Endothelial cell of umbilical vein (primary cell): ENCODE data around the gene ZSWIM5. TPM values are rescaled to one million over a fixed set of nuclear protein-coding genes. Genes with fewer than 3 reads are reported as not detected.

ENCODE experiments used
- BruUV-seq: library from RNA; stranded (reverse); fragments of 400-500 nt; replicated peaks from 2 replicates; lab custom pipeline; 2021; lab: Mats Ljungman, UMichigan
- CTCF ChIA-PET: fragments of 300-600, 350-600 bp; sonication (Branson Sonifier 250); formaldehyde crosslinking; loops from one replicate; lab custom pipeline; 2021; ENCODE audit warnings: antibody characterized with exemption, inconsistent platforms; lab: Charles Lee
- POLR2A ChIA-PET: fragments of 300-600, 350-600 bp; sonication (Branson Sonifier 250); formaldehyde crosslinking; loops from one replicate; lab custom pipeline; 2021; ENCODE audit warnings: antibody characterized with exemption, inconsistent platforms; lab: Charles Lee
- DNase-seq: peaks from one replicate; pipeline ENCODE4 v3.0.0-alpha.2; 2011; ENCODE audit warnings: low read depth, low spot score
- FAIRE-seq: peaks from 2 replicates; lab custom pipeline; 2011; peaks lifted over from hg19 to GRCh38; lab: Jason Lieb, UNC
- H2AFZ ChIP-seq: 2 replicates; pipeline ENCODE4 v1.6.0; 2012; ENCODE audit warnings: low read depth, low read length, control low read depth, inconsistent platforms
- H3K27ac ChIP-seq: 2 replicates; pipeline ENCODE4 v1.5.1; 2011; ENCODE audit warnings: low read depth, mild to moderate bottlenecking, control low read depth, low read length, moderate library complexity; ENCODE audit not compliant: insufficient read depth
- H3K27me3 ChIP-seq, 2 experiments: 2 replicates each; pipeline versions ENCODE4 v1.6.0 to v1.6.1; 2011; ENCODE audit warnings: low read length in 2 of 2, mixed read lengths in 1 of 2; ENCODE audit not compliant: control insufficient read depth in 2 of 2, insufficient read depth in 2 of 2
- H3K36me3 ChIP-seq, 2 experiments: 2 replicates in 1 of 2; 3 replicates in 1 of 2; pipeline ENCODE4 v1.5.1; 2011; ENCODE audit warnings: low read length in 2 of 2, mild to moderate bottlenecking in 1 of 2, moderate library complexity in 1 of 2; ENCODE audit not compliant: control insufficient read depth in 2 of 2, insufficient read depth in 2 of 2; ENCODE audit errors: extremely low read depth in 1 of 2
- H3K4me1 ChIP-seq: 3 replicates; pipeline ENCODE4 v1.5.1; 2011; ENCODE audit warnings: mild to moderate bottlenecking, low read length; ENCODE audit not compliant: control insufficient read depth, insufficient read depth; ENCODE audit errors: extremely low read depth
- H3K4me2 ChIP-seq: 2 replicates; pipeline ENCODE4 v1.6.1; 2011; ENCODE audit warnings: low read length, control low read depth, mixed read lengths; ENCODE audit not compliant: insufficient read depth
- H3K4me3 ChIP-seq, 3 experiments: fragments of 200-600 bp in 1 of 3; sonication (generic), shearing (Covaris generic) in 1 of 3; replicated peaks in 1 of 3; 2 replicates each; pipeline ENCODE4 v1.5.1; 2011 to 2016; ENCODE audit warnings: control low read depth in 3 of 3, low read length in 3 of 3, mild to moderate bottlenecking in 2 of 3, inconsistent platforms in 1 of 3, low read depth in 1 of 3, moderate library complexity in 1 of 3; ENCODE audit not compliant: insufficient read depth in 1 of 3
- H3K79me2 ChIP-seq: 2 replicates; pipeline ENCODE4 v1.6.0; 2012; ENCODE audit warnings: low read length, inconsistent platforms; ENCODE audit not compliant: control insufficient read depth, insufficient read depth
- H3K9ac ChIP-seq: replicated peaks from 2 replicates; pipeline ENCODE3; 2011; ENCODE audit warnings: low read length, control low read depth; ENCODE audit not compliant: insufficient read depth; ENCODE audit errors: extremely low read depth
- H3K9me1 ChIP-seq: replicated peaks from 3 replicates; pipeline ENCODE4 v1.6.0; 2011; ENCODE audit warnings: mild to moderate bottlenecking, low read length; ENCODE audit not compliant: control insufficient read depth, insufficient read depth; ENCODE audit errors: extremely low read depth
- H3K9me3 ChIP-seq: replicated peaks from 2 replicates; pipeline ENCODE4 v1.5.1; 2012; ENCODE audit warnings: low read length, inconsistent platforms; ENCODE audit not compliant: control insufficient read depth, insufficient read depth
- H4K20me1 ChIP-seq: replicated peaks from 2 replicates; pipeline ENCODE3; 2011; ENCODE audit warnings: mild to moderate bottlenecking, low read length; ENCODE audit not compliant: control insufficient read depth, insufficient read depth; ENCODE audit errors: extremely low read depth
- EZH2 ChIP-seq: IDR thresholded peaks from 2 replicates; pipeline ENCODE4 v1.6.1; 2012; ENCODE audit warnings: borderline replicate concordance, low read depth, mild to moderate bottlenecking, moderate library complexity, low read length, inconsistent platforms; ENCODE audit not compliant: severe bottlenecking
- FOS ChIP-seq: IDR thresholded peaks from 2 replicates; pipeline ENCODE4 v1.6.1; 2011; ENCODE audit warnings: mild to moderate bottlenecking, low read length, moderate library complexity, borderline replicate concordance; ENCODE audit not compliant: insufficient read depth
- GATA2 ChIP-seq: IDR thresholded peaks from 2 replicates; pipeline ENCODE4 v1.7.0; 2011; ENCODE audit warnings: low read depth, mild to moderate bottlenecking, moderate library complexity, mixed read lengths, low read length; ENCODE audit not compliant: insufficient read length, insufficient read depth
- JUN ChIP-seq: IDR thresholded peaks from 2 replicates; pipeline ENCODE4 v1.6.1; 2011; ENCODE audit warnings: borderline replicate concordance, low read depth; ENCODE audit not compliant: insufficient read length, insufficient read depth
- MYC ChIP-seq: IDR thresholded peaks from one replicate; pipeline ENCODE4 v1.6.1; 2011; ENCODE audit warnings: mild to moderate bottlenecking, low read depth, low read length
- POLR2A ChIP-seq: IDR thresholded peaks from 2 replicates; pipeline ENCODE4 v1.6.1; 2012; ENCODE audit warnings: low read depth, mild to moderate bottlenecking, control low read depth, low read length
- POLR2AphosphoS5 ChIP-seq: IDR thresholded peaks from 2 replicates; pipeline ENCODE4 v1.6.1; 2012; ENCODE audit warnings: low read depth, mild to moderate bottlenecking, control low read depth, low read length, moderate library complexity; ENCODE audit not compliant: insufficient read depth
- dilution Hi-C: fragments of 300-500 bp; cut with MboI; formaldehyde crosslinking; loops from one replicate; pipeline ENCODE4 v1.15.0; 2019; ENCODE audit warnings: low sequenced_read_pairs; ENCODE audit not compliant: extremely low pct_ligation_motif_present
- intact Hi-C: fragments of 100-400 bp; cut with micrococcal nuclease; formaldehyde crosslinking; loops from one replicate; pipeline ENCODE4 v1.10.0; 2022
- polyA plus RNA-seq, 4 experiments: library from polyadenylated mRNA; depleted of rRNA in 3 of 4; stranded (reverse) in 3 of 4; unstranded in 1 of 4; fragments of >200 nt; gene quantifications; 2 replicates each; pipeline versions ENCODE4 v1.2.1 to v1.2.3, GENCODE V29; 2011 to 2012; ENCODE audit warnings: missing spikeins in 1 of 4
- total RNA-seq: library from RNA; stranded (reverse); gene quantifications from 2 replicates; pipeline ENCODE4 v1.2.3, GENCODE V29; 2021
- TF ChIP-seq, protein P1 (sequence below): IDR thresholded peaks from 2 replicates; pipeline ENCODE4 v1.6.1; 2011; ENCODE audit not compliant: insufficient read depth, insufficient read length
- TF ChIP-seq, protein P2 (sequence below), 2 donors: IDR thresholded peaks; 1 replicate in 1 of 2; 2 replicates in 1 of 2; pipeline ENCODE4 v1.5.1; 2011; ENCODE audit warnings: low read length in 2 of 2, mild to moderate bottlenecking in 2 of 2, moderate library complexity in 2 of 2, control low read depth in 1 of 2, inconsistent platforms in 1 of 2, low read depth in 1 of 2; ENCODE audit not compliant: insufficient read depth in 1 of 2; ENCODE audit errors: extremely low read depth in 1 of 2

Gene ZSWIM5
- total and polyA plus RNA-seq, 2 donors (not counting 3 experiments of a cell fraction or from before 2014, with no cell fraction given) = 1.6 to 4.3 TPM

DNA sequence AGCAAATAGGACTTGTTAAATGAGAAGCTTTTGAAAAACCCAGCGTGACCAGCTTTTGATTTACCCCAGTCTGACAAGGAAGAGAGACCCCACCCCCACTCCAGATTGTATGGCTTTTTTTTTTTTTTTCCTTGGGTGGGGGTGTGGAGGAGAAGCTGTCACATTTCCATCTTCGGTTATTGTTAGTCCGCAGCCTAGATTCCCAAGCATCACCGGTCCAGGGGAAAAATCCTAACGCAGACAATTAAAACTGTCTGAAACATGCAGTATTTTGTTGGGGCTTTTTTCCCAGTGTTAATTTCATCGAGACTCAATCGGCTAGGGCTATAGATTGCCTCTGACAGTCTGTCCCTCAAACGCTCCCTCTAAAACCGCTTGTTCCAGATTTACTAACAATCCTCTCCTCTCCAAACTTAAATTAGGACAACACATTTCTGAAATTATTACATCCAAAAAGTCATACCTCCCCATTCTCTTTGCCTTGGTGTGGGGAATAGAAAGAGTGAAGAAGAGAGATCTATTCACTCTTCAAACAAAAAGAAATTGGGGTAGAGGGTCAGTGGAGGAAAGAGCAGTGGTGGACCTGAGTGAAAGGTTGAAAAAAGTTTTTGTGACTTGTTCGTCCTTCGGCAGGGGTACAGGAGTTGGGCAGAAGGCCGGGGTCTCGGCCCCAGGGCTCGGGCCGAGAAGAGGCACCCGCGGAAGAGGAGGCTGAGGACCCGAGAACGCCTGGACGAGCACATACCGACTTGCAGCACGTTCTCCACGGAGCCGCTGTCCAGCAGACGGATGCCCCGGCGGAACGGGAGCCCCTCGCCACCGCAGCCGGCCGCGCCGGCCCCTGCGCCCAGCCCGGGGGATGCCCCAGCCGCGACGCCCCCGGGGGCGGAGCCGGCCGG, 1.1 kb downstream of the ZSWIM5 start:
- DNase-seq (peak; percentile 49), FAIRE-seq (no peak)
- Histone ChIP-seq H3K27ac (no peak overlapping the region), H3K27me3 (no peaks in the 10 kb centered on the region), H3K79me2 (no peaks in the 10 kb centered on the region), H3K4me2 (peak overlapping the region; percentile 72), H3K4me1 (peaks cover 9% of the 10 kb centered on the region), H3K9me3 (no peaks in the 10 kb centered on the region), H2AFZ (peak overlapping the region; percentile 0), H3K9ac (no peak overlapping the region), H3K9me1 (no peaks in the 10 kb centered on the region), H3K4me3 (peak overlapping the region in 2 of 3 experiments; percentile 52 to 96), H4K20me1 (no peaks in the 10 kb centered on the region), H3K36me3 (no peaks in the 10 kb centered on the region)
- TF ChIP-seq FOS (no peak), JUN (no peak)
- TF ChIP-seq, protein P1, sequence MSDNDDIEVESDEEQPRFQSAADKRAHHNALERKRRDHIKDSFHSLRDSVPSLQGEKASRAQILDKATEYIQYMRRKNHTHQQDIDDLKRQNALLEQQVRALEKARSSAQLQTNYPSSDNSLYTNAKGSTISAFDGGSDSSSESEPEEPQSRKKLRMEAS = no peak
- POLR2A ChIA-PET = no interaction called here
- BruUV-seq = TSS peak; percentile 32
- intact Hi-C loops = loop anchor here (10.0 kb wide), 1 partner anchor 190 kb away; the partner anchor contains the start of genes HECTD3 and UROD
- CTCF ChIA-PET = interaction anchor here (0.9 to 3.1 kb wide), 4 partner anchors 77 to 186 kb away, joined by 3 to 17 read pairs (median 4); no protein-coding TSS in a partner anchor
- dilution Hi-C loops = no loop called here

DNA sequence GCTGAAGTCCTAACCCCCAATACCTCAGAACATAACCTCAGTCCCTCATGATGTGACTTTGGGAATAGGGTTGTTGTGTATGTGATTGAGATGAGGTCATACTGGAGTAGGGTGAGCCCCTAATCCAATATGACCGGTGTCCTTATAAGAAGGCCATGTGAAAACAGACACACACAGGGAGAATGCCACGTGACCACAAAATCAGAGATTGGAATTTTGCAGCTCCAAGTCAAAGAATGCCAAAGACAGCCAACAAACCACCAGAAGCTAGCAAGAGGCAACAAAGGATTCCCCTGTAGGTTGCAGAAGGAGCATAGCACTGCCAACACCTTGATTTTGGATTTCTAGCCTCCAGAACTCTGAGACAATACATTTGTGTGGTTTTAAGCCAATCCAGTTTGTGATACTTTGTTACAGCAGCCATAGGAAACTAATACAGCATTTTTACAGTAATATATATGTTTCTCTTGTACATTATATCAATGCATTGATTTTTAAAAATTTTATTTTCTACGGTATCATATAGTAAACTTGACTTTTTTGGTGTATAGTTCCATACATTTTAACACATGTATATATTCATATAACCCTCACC, 5.4 kb downstream of the ZSWIM5 start:
- dilution Hi-C loops = no loop called here

More for the DNA sequence above, 5.4 kb downstream of the ZSWIM5 start:
- Histone ChIP-seq H3K4me1 (peaks cover 3% of the 10 kb centered on the region), H3K4me2 (no peak overlapping the region), H3K79me2 (no peaks in the 10 kb centered on the region), H3K9me1 (no peaks in the 10 kb centered on the region), H3K9me3 (no peaks in the 10 kb centered on the region), H3K27ac (no peak overlapping the region), H2AFZ (no peak overlapping the region), H4K20me1 (no peaks in the 10 kb centered on the region), H3K9ac (no peak overlapping the region), H3K36me3 (no peaks in the 10 kb centered on the region), H3K4me3 (no peak overlapping the region), H3K27me3 (no peaks in the 10 kb centered on the region)
- TF ChIP-seq MYC (no peak), EZH2 (no peak), JUN (no peak), GATA2 (no peak), POLR2AphosphoS5 (no peak), FOS (no peak), POLR2A (no peak)
- TF ChIP-seq, protein P2, sequence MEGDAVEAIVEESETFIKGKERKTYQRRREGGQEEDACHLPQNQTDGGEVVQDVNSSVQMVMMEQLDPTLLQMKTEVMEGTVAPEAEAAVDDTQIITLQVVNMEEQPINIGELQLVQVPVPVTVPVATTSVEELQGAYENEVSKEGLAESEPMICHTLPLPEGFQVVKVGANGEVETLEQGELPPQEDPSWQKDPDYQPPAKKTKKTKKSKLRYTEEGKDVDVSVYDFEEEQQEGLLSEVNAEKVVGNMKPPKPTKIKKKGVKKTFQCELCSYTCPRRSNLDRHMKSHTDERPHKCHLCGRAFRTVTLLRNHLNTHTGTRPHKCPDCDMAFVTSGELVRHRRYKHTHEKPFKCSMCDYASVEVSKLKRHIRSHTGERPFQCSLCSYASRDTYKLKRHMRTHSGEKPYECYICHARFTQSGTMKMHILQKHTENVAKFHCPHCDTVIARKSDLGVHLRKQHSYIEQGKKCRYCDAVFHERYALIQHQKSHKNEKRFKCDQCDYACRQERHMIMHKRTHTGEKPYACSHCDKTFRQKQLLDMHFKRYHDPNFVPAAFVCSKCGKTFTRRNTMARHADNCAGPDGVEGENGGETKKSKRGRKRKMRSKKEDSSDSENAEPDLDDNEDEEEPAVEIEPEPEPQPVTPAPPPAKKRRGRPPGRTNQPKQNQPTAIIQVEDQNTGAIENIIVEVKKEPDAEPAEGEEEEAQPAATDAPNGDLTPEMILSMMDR (IDR thresholded peaks at IDR 0.05; ENCODE audit: extremely low read depth in 1 of 2, insufficient read depth in 1 of 2, low read depth in 1 of 2, low read length in 2 of 2) = no peak
- TF ChIP-seq, protein P1 = no peak
- DNase-seq (no peak), FAIRE-seq (no peak)
- intact Hi-C loops = loop anchor here (10.0 kb wide), 1 partner anchor 186 kb away; the partner anchor contains the start of genes HECTD3 and UROD
- ChIA-PET CTCF (interaction anchor here (0.6 to 1.2 kb wide), 3 partner anchors 10 to 604 kb away, joined by 3 to 4 read pairs (median 3); no protein-coding TSS in a partner anchor), POLR2A (no interaction called here)
- BruUV-seq = no TSS peak
